ENCODE results near the gene CHST8.

DNA sequence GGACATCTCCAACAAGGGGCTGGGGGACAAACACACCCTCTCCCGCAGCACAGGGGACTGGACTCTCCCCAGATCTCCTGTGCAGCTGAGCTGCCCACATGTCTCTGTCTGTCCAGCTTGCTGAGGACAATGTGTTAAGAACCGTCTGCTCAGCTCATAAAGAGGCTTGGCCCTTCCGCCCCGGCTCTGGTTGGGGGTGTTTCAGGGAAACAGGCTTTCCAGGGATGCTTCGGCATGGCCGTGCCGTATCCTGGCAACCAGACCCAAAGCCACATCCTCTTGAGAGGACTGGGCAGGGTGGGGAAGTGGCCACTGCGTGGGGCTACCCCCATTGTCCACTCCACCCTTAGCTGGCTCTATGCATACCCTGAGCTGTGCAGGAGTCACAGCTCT is 41.1 kb upstream of the CHST8 start:
- TF ChIP-seq, protein P1, sequence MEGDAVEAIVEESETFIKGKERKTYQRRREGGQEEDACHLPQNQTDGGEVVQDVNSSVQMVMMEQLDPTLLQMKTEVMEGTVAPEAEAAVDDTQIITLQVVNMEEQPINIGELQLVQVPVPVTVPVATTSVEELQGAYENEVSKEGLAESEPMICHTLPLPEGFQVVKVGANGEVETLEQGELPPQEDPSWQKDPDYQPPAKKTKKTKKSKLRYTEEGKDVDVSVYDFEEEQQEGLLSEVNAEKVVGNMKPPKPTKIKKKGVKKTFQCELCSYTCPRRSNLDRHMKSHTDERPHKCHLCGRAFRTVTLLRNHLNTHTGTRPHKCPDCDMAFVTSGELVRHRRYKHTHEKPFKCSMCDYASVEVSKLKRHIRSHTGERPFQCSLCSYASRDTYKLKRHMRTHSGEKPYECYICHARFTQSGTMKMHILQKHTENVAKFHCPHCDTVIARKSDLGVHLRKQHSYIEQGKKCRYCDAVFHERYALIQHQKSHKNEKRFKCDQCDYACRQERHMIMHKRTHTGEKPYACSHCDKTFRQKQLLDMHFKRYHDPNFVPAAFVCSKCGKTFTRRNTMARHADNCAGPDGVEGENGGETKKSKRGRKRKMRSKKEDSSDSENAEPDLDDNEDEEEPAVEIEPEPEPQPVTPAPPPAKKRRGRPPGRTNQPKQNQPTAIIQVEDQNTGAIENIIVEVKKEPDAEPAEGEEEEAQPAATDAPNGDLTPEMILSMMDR (IDR thresholded peaks at IDR 0.05): no peak
- TF ChIP-seq POLR2A (IDR thresholded peaks at IDR 0.05): no peak
- TF ChIP-seq EP300 (IDR thresholded peaks at IDR 0.05): no peak
